Hematopoietic multipotent progenitor cell (in vitro differentiated cells): ENCODE measurements around the gene PTGS2. TPM values are rescaled to one million over a fixed set of nuclear protein-coding genes. Genes with fewer than 3 reads are reported as not detected.
"Not testable (repeated sequence)": the region's sequence is repeated elsewhere in the genome, so short reads cannot be mapped to it uniquely, and the experiment has no call there.

Experiments
- DNase-seq, 3 donors: peaks; one replicate each; pipeline ENCODE4 v3.0.0-alpha.2; 2011 to 2015; ENCODE audit warnings: low read depth in 2 of 3, low spot score in 2 of 3
- total RNA-seq: library from RNA; depleted of rRNA; stranded (reverse); fragments of >200 nt; gene quantifications from one replicate; pipeline ENCODE4 v1.2.3, GENCODE V29; 2012

Gene PTGS2
- total RNA-seq, 1 donor = 32.3 TPM

- DNase-seq = no peak
These were observed 9.7 kb downstream of the PTGS2 start for GRCh38 chr1:186670297-186671135.

GRCh38 chr1:186669784-186670183 is 10.4 kb downstream of the PTGS2 start:
- DNase-seq = not testable (repeated sequence)

GRCh38 chr1:186664217-186664616 is 16.0 kb downstream of the PTGS2 start:
- not testable (repeated sequence) for DNase-seq

GRCh38 chr1:186662752-186663151 is 17.5 kb downstream of the PTGS2 start:
- DNase-seq = no peak

GRCh38 chr1:186659890-186660341 is 20.3 kb downstream of the PTGS2 start:
- no peak for DNase-seq

- DNase-seq = no peak
These were observed 21.2 kb downstream of the PTGS2 start for GRCh38 chr1:186658999-186659398.

GRCh38 chr1:186657481-186657880 is 22.7 kb downstream of the PTGS2 start:
- no peak for DNase-seq

- peak in 2 of 3 donors; percentile 47 to 66 for DNase-seq
These were observed 24.3 kb downstream of the PTGS2 start for GRCh38 chr1:186655876-186656275.

- no peak for DNase-seq
These were observed 25.5 kb downstream of the PTGS2 start for GRCh38 chr1:186654741-186655140.

GRCh38 chr1:186653312-186653711 is 26.9 kb downstream of the PTGS2 start:
- no peak for DNase-seq

- DNase-seq = no peak
These were observed 31.6 kb downstream of the PTGS2 start for GRCh38 chr1:186648613-186649012.

- not testable (repeated sequence) for DNase-seq
These were observed 32.2 kb downstream of the PTGS2 start for GRCh38 chr1:186647985-186648384.

GRCh38 chr1:186643614-186644013 is 36.6 kb downstream of the PTGS2 start:
- no peak for DNase-seq

- DNase-seq = not testable (repeated sequence)
These were observed 42.7 kb downstream of the PTGS2 start for GRCh38 chr1:186637567-186637966.

GRCh38 chr1:186636786-186637185 is 43.4 kb downstream of the PTGS2 start:
- DNase-seq = no peak

- no peak for DNase-seq
These were observed 45.7 kb downstream of the PTGS2 start for GRCh38 chr1:186634511-186634910.

GRCh38 chr1:186633116-186633515 is 47.1 kb downstream of the PTGS2 start:
- DNase-seq = no peak

- DNase-seq = no peak
These were observed 50.9 kb downstream of the PTGS2 start for GRCh38 chr1:186629341-186629740.

GRCh38 chr1:186628910-186629309 is 51.3 kb downstream of the PTGS2 start:
- DNase-seq = no peak

GRCh38 chr1:186627019-186627418 is 53.2 kb downstream of the PTGS2 start:
- DNase-seq = peak in 1 of 3 donors; percentile 15

- peak in 2 of 3 donors; percentile 87 to 96 for DNase-seq
These were observed 53.8 kb downstream of the PTGS2 start for GRCh38 chr1:186626356-186626932.

GRCh38 chr1:186623551-186623950 is 56.7 kb downstream of the PTGS2 start:
- no peak for DNase-seq
